ENCODE data around the gene OSBPL1A. TPM values are rescaled to one million over a fixed set of nuclear protein-coding genes. Genes with fewer than 3 reads are reported as not detected.

OSBPL1A gene
- total and polyA plus RNA-seq, 3 donors from 2014 or later, result 32.0 to 45.0 (median 43.8) TPM

- intact Hi-C loops (cut with DNase I; ENCODE audit: low total_unique reads), result no loop called here
- H3K4me3 ChIP-seq, result no peak overlapping the region
- H3K4me1 ChIP-seq, result no peaks in the 10 kb centered on the region
- no peaks in the 10 kb centered on the region for H3K27me3 ChIP-seq
- no peak for TF ChIP-seq POLR2A (IDR thresholded peaks at IDR 0.05)
- TF ChIP-seq, protein P1, sequence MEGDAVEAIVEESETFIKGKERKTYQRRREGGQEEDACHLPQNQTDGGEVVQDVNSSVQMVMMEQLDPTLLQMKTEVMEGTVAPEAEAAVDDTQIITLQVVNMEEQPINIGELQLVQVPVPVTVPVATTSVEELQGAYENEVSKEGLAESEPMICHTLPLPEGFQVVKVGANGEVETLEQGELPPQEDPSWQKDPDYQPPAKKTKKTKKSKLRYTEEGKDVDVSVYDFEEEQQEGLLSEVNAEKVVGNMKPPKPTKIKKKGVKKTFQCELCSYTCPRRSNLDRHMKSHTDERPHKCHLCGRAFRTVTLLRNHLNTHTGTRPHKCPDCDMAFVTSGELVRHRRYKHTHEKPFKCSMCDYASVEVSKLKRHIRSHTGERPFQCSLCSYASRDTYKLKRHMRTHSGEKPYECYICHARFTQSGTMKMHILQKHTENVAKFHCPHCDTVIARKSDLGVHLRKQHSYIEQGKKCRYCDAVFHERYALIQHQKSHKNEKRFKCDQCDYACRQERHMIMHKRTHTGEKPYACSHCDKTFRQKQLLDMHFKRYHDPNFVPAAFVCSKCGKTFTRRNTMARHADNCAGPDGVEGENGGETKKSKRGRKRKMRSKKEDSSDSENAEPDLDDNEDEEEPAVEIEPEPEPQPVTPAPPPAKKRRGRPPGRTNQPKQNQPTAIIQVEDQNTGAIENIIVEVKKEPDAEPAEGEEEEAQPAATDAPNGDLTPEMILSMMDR (IDR thresholded peaks at IDR 0.05), result no peak
- no peaks in the 10 kb centered on the region for H3K36me3 ChIP-seq (ENCODE audit: low read depth, missing control alignments)
- H3K27ac ChIP-seq, result no peak overlapping the region
- no peak for DNase-seq
- no peaks in the 10 kb centered on the region for H3K9me3 ChIP-seq
- WGBS, 2 donors, result 84 to 100% methylated on average over 2 of the region's 2 CpGs
Observed at GRCh38 chr18:24333084-24333483, 64.5 kb downstream of the OSBPL1A start.

DNA sequence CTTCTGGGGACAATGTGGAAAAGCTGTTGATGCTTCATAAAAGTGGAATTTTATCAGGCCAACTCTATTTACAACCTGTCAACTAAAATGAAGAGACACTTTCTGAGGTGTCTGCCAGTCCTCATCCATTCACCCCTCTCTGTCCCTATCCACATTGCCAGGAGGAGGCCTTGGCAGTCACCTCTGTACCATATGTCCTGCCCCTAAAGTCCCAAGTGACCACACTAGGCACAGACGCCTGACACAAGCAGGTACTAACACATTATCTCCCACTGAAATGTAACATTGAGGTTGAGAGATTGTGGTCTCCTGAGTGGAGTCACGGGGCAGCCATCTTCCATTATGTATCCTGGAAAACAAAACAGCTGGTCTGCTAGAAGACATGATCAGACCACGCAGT lies 71.4 kb downstream of the OSBPL1A start:
- Histone ChIP-seq H3K9me3 (no peaks in the 10 kb centered on the region), H3K27me3 (no peaks in the 10 kb centered on the region), H3K4me1 (no peaks in the 10 kb centered on the region), H3K4me3 (no peak overlapping the region), H3K27ac (no peak overlapping the region), H3K36me3 (ENCODE audit: low read depth, missing control alignments) (no peaks in the 10 kb centered on the region)
- no peak for DNase-seq
- intact Hi-C loops (cut with DNase I; ENCODE audit: low total_unique reads), result no loop called here
- no peak for TF ChIP-seq POLR2A (IDR thresholded peaks at IDR 0.05)
- WGBS, 2 donors, result 85 to 93% methylated on average over 3 of the region's 3 CpGs

GRCh38 chr18:24322584-24323136 lies 75.0 kb downstream of the OSBPL1A start:
- Histone ChIP-seq H3K36me3 (ENCODE audit: low read depth, missing control alignments) (no peaks in the 10 kb centered on the region), H3K4me1 (no peaks in the 10 kb centered on the region), H3K4me3 (no peak overlapping the region), H3K27me3 (no peaks in the 10 kb centered on the region), H3K9me3 (no peaks in the 10 kb centered on the region), H3K27ac (no peak overlapping the region)
- no peak for DNase-seq
- TF ChIP-seq, protein P1 (IDR thresholded peaks at IDR 0.05), result no peak
- no peak for TF ChIP-seq POLR2A (IDR thresholded peaks at IDR 0.05)
- intact Hi-C loops (cut with DNase I; ENCODE audit: low total_unique reads), result no loop called here

DNA sequence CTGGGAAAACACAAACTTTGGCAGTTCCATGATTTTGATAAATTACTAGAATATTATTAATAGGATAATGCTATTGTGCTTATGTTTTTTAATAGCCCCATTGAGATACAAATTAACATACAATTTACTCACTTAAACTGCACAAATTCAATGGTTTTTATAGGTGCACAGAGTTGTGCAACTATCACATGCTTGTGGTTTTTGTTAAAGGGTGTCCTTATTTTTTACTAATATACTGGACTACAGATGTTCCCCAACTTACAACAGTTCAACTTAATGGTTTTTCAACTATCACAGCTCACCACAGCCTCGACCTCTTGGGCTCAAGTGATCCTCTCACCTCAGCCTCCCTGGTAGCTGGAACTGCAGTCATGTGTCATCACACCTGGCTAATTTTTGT lies 76.6 kb downstream of the OSBPL1A start:
- intact Hi-C loops (cut with DNase I; ENCODE audit: low total_unique reads), result no loop called here
- H3K27me3 ChIP-seq, result no peaks in the 10 kb centered on the region
- no peak overlapping the region for H3K27ac ChIP-seq
- no peaks in the 10 kb centered on the region for H3K36me3 ChIP-seq (ENCODE audit: low read depth, missing control alignments)
- H3K4me1 ChIP-seq, result no peaks in the 10 kb centered on the region
- DNase-seq, result no peak
- H3K4me3 ChIP-seq, result no peak overlapping the region
- WGBS, 2 donors, result 100% methylated on average over 1 of the region's 1 CpG
- no peaks in the 10 kb centered on the region for H3K9me3 ChIP-seq
- no peak for TF ChIP-seq POLR2A (IDR thresholded peaks at IDR 0.05)
- TF ChIP-seq, protein P1 (IDR thresholded peaks at IDR 0.05), result no peak

DNA sequence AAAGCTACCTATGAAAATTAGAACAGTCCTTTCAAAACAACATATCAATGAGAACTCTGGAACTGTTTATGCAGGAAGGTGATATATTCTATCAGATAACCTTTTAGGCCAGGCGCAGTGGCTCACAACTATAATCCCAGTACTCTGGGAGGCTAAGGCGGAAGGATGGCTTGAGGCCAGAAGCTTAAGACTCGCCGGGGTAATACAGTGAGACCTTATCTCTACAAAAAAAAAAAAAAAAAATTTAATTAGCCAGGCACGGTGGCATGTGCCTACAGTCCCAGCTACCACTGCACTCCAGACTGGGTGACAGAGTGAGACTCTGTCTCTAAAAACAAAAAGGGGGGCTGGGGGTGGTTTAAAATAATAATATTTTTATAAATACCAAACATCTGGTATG lies 77.9 kb downstream of the OSBPL1A start:
- 50 to 56% methylated on average over 5 of the region's 5 CpGs for WGBS, 2 donors
- H3K27ac ChIP-seq, result no peak overlapping the region
- no peaks in the 10 kb centered on the region for H3K27me3 ChIP-seq
- no peaks in the 10 kb centered on the region for H3K9me3 ChIP-seq
- no peak overlapping the region for H3K4me3 ChIP-seq
- H3K36me3 ChIP-seq (ENCODE audit: low read depth, missing control alignments), result no peaks in the 10 kb centered on the region
- TF ChIP-seq, protein P1 (IDR thresholded peaks at IDR 0.05), result no peak
- no peak for TF ChIP-seq POLR2A (IDR thresholded peaks at IDR 0.05)
- no peak for DNase-seq
- H3K4me1 ChIP-seq, result no peaks in the 10 kb centered on the region
- intact Hi-C loops (cut with DNase I; ENCODE audit: low total_unique reads), result no loop called here
